ENCODE results near the gene SEPTIN3. TPM values are rescaled to one million over a fixed set of nuclear protein-coding genes. Genes with fewer than 3 reads are reported as not detected.

The SEPTIN3 gene
- total and polyA plus RNA-seq, 9 of the 15 experiments (the other 6 are each of a cell fraction or from before 2014, with no cell fraction given), result 0.06 TPM; not detected in 8

DNA sequence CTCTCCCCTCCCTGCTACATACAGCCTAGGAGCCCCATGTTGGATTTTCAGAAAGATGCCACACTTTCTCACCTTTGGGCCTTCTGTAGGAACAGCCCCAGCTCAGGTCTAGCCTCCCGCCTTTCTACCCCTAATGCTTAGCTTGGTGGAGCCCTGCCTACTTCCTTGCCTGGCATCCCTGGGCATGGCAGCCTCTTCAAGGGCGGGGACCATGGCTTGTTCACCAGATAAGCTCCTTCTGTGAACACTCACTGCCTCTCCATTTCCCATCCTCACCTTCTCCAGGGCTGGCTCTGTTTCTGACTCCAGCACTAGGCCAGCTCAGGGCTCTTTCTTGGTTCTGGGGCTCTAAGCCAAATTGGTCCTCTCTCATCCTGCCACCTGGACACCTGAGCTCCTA, 1.4 kb downstream of the SEPTIN3 start:
- intact Hi-C loops (cut with micrococcal nuclease), result no loop called here
- peaks cover 4 to 11% of the 10 kb centered on the region in 2 experiments; a peak in 4 of 5 replicates for H3K4me1 ChIP-seq (replicated peaks in 1 of 2; ENCODE audit: control insufficient read depth in 2 of 2, insufficient read depth in 2 of 2, low read length in 2 of 2)
- 10% methylated on average over 2 of the region's 2 CpGs for WGBS (ENCODE audit: insufficient coverage, low coverage, missing lambda C conversion rate)
- no peaks in the 10 kb centered on the region for H3K9me1 ChIP-seq (ENCODE audit: control insufficient read depth, insufficient read depth, low read length)
- no peaks in the 10 kb centered on the region for H3K9me3 ChIP-seq (replicated peaks; ENCODE audit: control insufficient read depth, insufficient read depth, low read depth, low read length)
- ChIA-PET POLR2A (interaction anchor here (0.6 kb wide), 1 partner anchor 115 kb away, joined by 3 read pairs; no protein-coding TSS in a partner anchor), CTCF (ENCODE audit: low intra/inter-chr PET ratio) (no interaction called here)
- no peak for DNase-seq (ENCODE audit: extremely low read depth in 1 of 4, low spot score in 3 of 4)
- BruUV-seq (replicated peaks), result no TSS peak
- no peak for TF ChIP-seq ZNF431 (CRISPR knock-in tag; IDR thresholded peaks at IDR 0.05)
- H3K4me2 ChIP-seq (ENCODE audit: insufficient read depth, low read length), result no peak overlapping the region
- FAIRE-seq, result no peak
- H2AFZ ChIP-seq (ENCODE audit: low read depth, low read length), result no peak overlapping the region
- H4K20me1 ChIP-seq (replicated peaks; ENCODE audit: control insufficient read depth, insufficient read depth, low read length), result no peaks in the 10 kb centered on the region
- H3K9ac ChIP-seq (ENCODE audit: insufficient read depth in 1 of 2, low read depth in 2 of 2, low read length in 2 of 2), result no peak overlapping the region
- H3K4me3 ChIP-seq, result no peak overlapping the region
- H3K36me3 ChIP-seq (ENCODE audit: control insufficient read depth, insufficient read depth, low read length), result no peaks in the 10 kb centered on the region
- H3K79me2 ChIP-seq (ENCODE audit: control insufficient read depth, insufficient read depth, low read length), result no peaks in the 10 kb centered on the region
- H3K27me3 ChIP-seq (ENCODE audit: control insufficient read depth in 2 of 2, insufficient read depth in 2 of 2, low read length in 2 of 2), result peaks cover 0 to 29% of the 10 kb centered on the region in 2 experiments; a peak in 4 of 5 replicates
- H3K27ac ChIP-seq (ENCODE audit: extremely low read depth, low read depth, low read length), result no peak overlapping the region
- no peak for ATAC-seq
- in situ Hi-C loops (cut with MboI), result loop anchor here (25.0 kb wide), 1 partner anchor 467 kb away; the partner anchor contains the start of gene NFAM1

DNA sequence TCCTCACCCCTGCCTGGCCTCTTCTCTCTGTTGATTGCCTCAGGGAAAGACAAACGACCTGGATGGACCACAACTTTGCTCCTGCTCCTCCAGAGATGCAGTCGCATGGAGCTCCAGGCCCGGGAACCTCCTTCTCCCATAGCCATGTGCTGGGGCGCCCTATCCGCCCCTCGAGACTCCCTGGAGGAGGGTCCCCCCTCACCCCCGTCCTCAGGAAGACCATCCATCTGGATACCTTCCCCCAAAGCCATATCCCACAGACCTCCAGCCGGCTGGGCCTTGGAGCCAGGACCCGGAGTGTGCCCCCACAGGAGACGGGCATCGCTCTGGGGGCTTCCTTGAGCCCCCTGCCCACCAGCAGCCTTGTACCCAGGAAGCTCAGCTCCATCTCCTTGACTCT, 2.2 kb downstream of the SEPTIN3 start:
- TF ChIP-seq ZNF780A (CRISPR knock-in tag; IDR thresholded peaks at IDR 0.05) (no peak), RBM34 (IDR thresholded peaks at IDR 0.05; ENCODE audit: borderline replicate concordance, insufficient read depth, low read length) (no peak), IRF2 (CRISPR knock-in tag; IDR thresholded peaks at IDR 0.05) (no peak), ZFP36 (IDR thresholded peaks at IDR 0.05; ENCODE audit: low read depth, low read length, partially characterized antibody) (peak; percentile 25)

More for the DNA sequence above, 2.2 kb downstream of the SEPTIN3 start:
- no peaks in the 10 kb centered on the region for H3K79me2 ChIP-seq (ENCODE audit: control insufficient read depth, insufficient read depth, low read length)
- POLR2A ChIA-PET, result no interaction called here
- H3K9me1 ChIP-seq (ENCODE audit: control insufficient read depth, insufficient read depth, low read length), result no peaks in the 10 kb centered on the region
- H3K27me3 ChIP-seq (ENCODE audit: control insufficient read depth in 2 of 2, insufficient read depth in 2 of 2, low read length in 2 of 2), result peaks cover 4 to 37% of the 10 kb centered on the region in 2 experiments; a peak in 4 of 5 replicates
- H3K4me2 ChIP-seq (ENCODE audit: insufficient read depth, low read length), result no peak overlapping the region
- CTCF ChIA-PET (ENCODE audit: low intra/inter-chr PET ratio), result no interaction called here
- in situ Hi-C loops (cut with MboI), result loop anchor here (25.0 kb wide), 1 partner anchor 466 kb away; the partner anchor contains the start of gene NFAM1
- ATAC-seq (no peak), DNase-seq (ENCODE audit: extremely low read depth in 1 of 4, low spot score in 3 of 4) (no peak), FAIRE-seq (no peak)
- H4K20me1 ChIP-seq (replicated peaks; ENCODE audit: control insufficient read depth, insufficient read depth, low read length), result no peaks in the 10 kb centered on the region
- no peaks in the 10 kb centered on the region for H3K36me3 ChIP-seq (ENCODE audit: control insufficient read depth, insufficient read depth, low read length)
- peaks cover 4 to 14% of the 10 kb centered on the region in 2 experiments; a peak in 4 of 5 replicates for H3K4me1 ChIP-seq (replicated peaks in 1 of 2; ENCODE audit: control insufficient read depth in 2 of 2, insufficient read depth in 2 of 2, low read length in 2 of 2)
- no peak overlapping the region for H2AFZ ChIP-seq (ENCODE audit: low read depth, low read length)
- no peak overlapping the region for H3K9ac ChIP-seq (ENCODE audit: insufficient read depth in 1 of 2, low read depth in 2 of 2, low read length in 2 of 2)
- no TSS peak for BruUV-seq (replicated peaks)
- intact Hi-C loops (cut with micrococcal nuclease), result no loop called here
- no peak overlapping the region for H3K27ac ChIP-seq (ENCODE audit: extremely low read depth, low read depth, low read length)
- 0% methylated on average over 3 of the region's 11 CpGs for WGBS (ENCODE audit: insufficient coverage, low coverage, missing lambda C conversion rate)
- no peak overlapping the region for H3K4me3 ChIP-seq
- H3K9me3 ChIP-seq (replicated peaks; ENCODE audit: control insufficient read depth, insufficient read depth, low read depth, low read length), result no peaks in the 10 kb centered on the region
